Keratinocyte (primary cell): ENCODE data around the gene RNF19B. TPM values are rescaled to one million over a fixed set of nuclear protein-coding genes. Genes with fewer than 3 reads are reported as not detected.
A peak's percentile ranks its signal among the peaks of the same experiment; 100 is the strongest.

Experiments
- DNase-seq: peaks from one replicate; pipeline ENCODE4 v3.0.0-alpha.2; 2011; ENCODE audit warnings: low read depth, missing footprints, low spot score
- FAIRE-seq: peaks from 2 replicates; lab custom pipeline; 2011; peaks lifted over from hg19 to GRCh38; lab: Jason Lieb, UNC
- H2AFZ ChIP-seq: 2 replicates; pipeline ENCODE4 v1.6.0; 2012; ENCODE audit warnings: low read length, control low read depth, inconsistent platforms; ENCODE audit not compliant: control insufficient read depth
- H3K27ac ChIP-seq: 2 replicates; pipeline ENCODE4 v1.5.1; 2011; ENCODE audit warnings: low read length; ENCODE audit not compliant: control insufficient read depth, insufficient read depth
- H3K27me3 ChIP-seq: 3 replicates; pipeline ENCODE4 v1.6.0; 2011; ENCODE audit warnings: low read length; ENCODE audit not compliant: control insufficient read depth, insufficient read depth; ENCODE audit errors: extremely low read depth
- H3K36me3 ChIP-seq, 2 experiments: 2 replicates in 1 of 2; 3 replicates in 1 of 2; pipeline ENCODE4 v1.5.1; 2011; ENCODE audit warnings: low read length in 2 of 2, mild to moderate bottlenecking in 1 of 2; ENCODE audit not compliant: control insufficient read depth in 2 of 2, insufficient read depth in 2 of 2; ENCODE audit errors: extremely low read depth in 1 of 2
- H3K4me1 ChIP-seq: 3 replicates; pipeline ENCODE4 v1.5.1; 2011; ENCODE audit warnings: low read length; ENCODE audit not compliant: control insufficient read depth, insufficient read depth; ENCODE audit errors: extremely low read depth
- H3K4me2 ChIP-seq: 3 replicates; pipeline ENCODE4 v1.6.0; 2011; ENCODE audit warnings: low read depth, low read length; ENCODE audit not compliant: control insufficient read depth, insufficient read depth; ENCODE audit errors: extremely low read depth
- H3K4me3 ChIP-seq, 3 experiments: fragments of 200-600 bp in 1 of 3; sonication (generic) in 1 of 3; 2 replicates in 2 of 3; 3 replicates in 1 of 3; pipeline ENCODE4 v1.5.1; 2011 to 2016; ENCODE audit warnings: low read length in 3 of 3, mild to moderate bottlenecking in 3 of 3, control low read depth in 2 of 3, inconsistent platforms in 1 of 3, low read depth in 1 of 3, mixed read lengths in 1 of 3, mixed run types in 1 of 3, moderate library complexity in 1 of 3; ENCODE audit not compliant: control insufficient read depth in 2 of 3, insufficient read depth in 2 of 3; ENCODE audit errors: extremely low read depth in 1 of 3
- H3K79me2 ChIP-seq: 2 replicates; pipeline ENCODE4 v1.6.0; 2012; ENCODE audit warnings: low read length; ENCODE audit not compliant: control insufficient read depth, insufficient read depth
- H3K9ac ChIP-seq: 3 replicates; pipeline ENCODE4 v1.6.0; 2011; ENCODE audit warnings: low read length; ENCODE audit not compliant: control insufficient read depth, insufficient read depth; ENCODE audit errors: extremely low read depth
- H3K9me1 ChIP-seq: 3 replicates; pipeline ENCODE4 v1.6.0; 2011; ENCODE audit warnings: low read length; ENCODE audit not compliant: control insufficient read depth, insufficient read depth; ENCODE audit errors: extremely low read depth
- H3K9me3 ChIP-seq: 2 replicates; pipeline ENCODE4 v1.5.1; 2012; ENCODE audit warnings: low read depth, low read length; ENCODE audit not compliant: control insufficient read depth
- H4K20me1 ChIP-seq: 3 replicates; pipeline ENCODE4 v1.6.0; 2011; ENCODE audit warnings: low read length; ENCODE audit not compliant: control insufficient read depth, insufficient read depth; ENCODE audit errors: extremely low read depth
- EZH2 ChIP-seq: IDR thresholded peaks from one replicate; pipeline ENCODE4 v1.6.1; 2012; ENCODE audit warnings: inconsistent platforms, mild to moderate bottlenecking, low read length, moderate library complexity
- dilution Hi-C: fragments of 300-500 bp; cut with MboI; formaldehyde crosslinking; loops from one replicate; pipeline ENCODE4 v1.7.0; 2020; ENCODE audit warnings: low sequenced_read_pairs; ENCODE audit not compliant: extremely low pct_ligation_motif_present
- polyA plus RNA-seq, 5 experiments: library from polyadenylated mRNA; depleted of rRNA in 3 of 5; stranded (reverse) in 3 of 5; stranded (forward) in 1 of 5; unstranded in 1 of 5; fragments of >200 nt; gene quantifications; 1 replicate in 1 of 5; 2 replicates in 3 of 5; 3 replicates in 1 of 5; pipeline versions ENCODE4 v1.2.1 to v1.2.3, GENCODE V29; 2011 to 2012; ENCODE audit warnings: missing spikeins in 2 of 5, low read depth in 1 of 5, low replicate concordance in 1 of 5
- TF ChIP-seq, protein P1 (sequence below), 3 experiments: IDR thresholded peaks in 1 of 3; conservative IDR thresholded peaks in 1 of 3; optimal IDR thresholded peaks in 1 of 3; 2 replicates in 2 of 3; 3 replicates in 1 of 3; pipeline versions ENCODE3 to v1.5.1; 2011; ENCODE audit warnings: low read length in 3 of 3, mild to moderate bottlenecking in 3 of 3, moderate library complexity in 2 of 3, control low read depth in 1 of 3, inconsistent platforms in 1 of 3; ENCODE audit not compliant: insufficient read depth in 2 of 3; ENCODE audit errors: extremely low read depth in 1 of 3

Gene RNF19B
- polyA plus RNA-seq, 1 donor (not counting 4 experiments of a cell fraction or from before 2014, with no cell fraction given) = 33.5 TPM

- H2AFZ ChIP-seq = no peak overlapping the region
- FAIRE-seq (no peak), DNase-seq (no peak)
- H3K27me3 ChIP-seq = no peaks in the 10 kb centered on the region
- H3K4me2 ChIP-seq = no peak overlapping the region
- H3K27ac ChIP-seq = no peak overlapping the region
- dilution Hi-C loops = no loop called here
- H3K4me1 ChIP-seq = peaks cover 33% of the 10 kb centered on the region
- no peaks in the 10 kb centered on the region for H3K9me3 ChIP-seq
- no peak overlapping the region for H3K9ac ChIP-seq
- no peak overlapping the region for H3K4me3 ChIP-seq
- H3K9me1 ChIP-seq = peaks cover 3% of the 10 kb centered on the region
- H3K79me2 ChIP-seq = peaks cover 11% of the 10 kb centered on the region
- TF ChIP-seq, protein P1, sequence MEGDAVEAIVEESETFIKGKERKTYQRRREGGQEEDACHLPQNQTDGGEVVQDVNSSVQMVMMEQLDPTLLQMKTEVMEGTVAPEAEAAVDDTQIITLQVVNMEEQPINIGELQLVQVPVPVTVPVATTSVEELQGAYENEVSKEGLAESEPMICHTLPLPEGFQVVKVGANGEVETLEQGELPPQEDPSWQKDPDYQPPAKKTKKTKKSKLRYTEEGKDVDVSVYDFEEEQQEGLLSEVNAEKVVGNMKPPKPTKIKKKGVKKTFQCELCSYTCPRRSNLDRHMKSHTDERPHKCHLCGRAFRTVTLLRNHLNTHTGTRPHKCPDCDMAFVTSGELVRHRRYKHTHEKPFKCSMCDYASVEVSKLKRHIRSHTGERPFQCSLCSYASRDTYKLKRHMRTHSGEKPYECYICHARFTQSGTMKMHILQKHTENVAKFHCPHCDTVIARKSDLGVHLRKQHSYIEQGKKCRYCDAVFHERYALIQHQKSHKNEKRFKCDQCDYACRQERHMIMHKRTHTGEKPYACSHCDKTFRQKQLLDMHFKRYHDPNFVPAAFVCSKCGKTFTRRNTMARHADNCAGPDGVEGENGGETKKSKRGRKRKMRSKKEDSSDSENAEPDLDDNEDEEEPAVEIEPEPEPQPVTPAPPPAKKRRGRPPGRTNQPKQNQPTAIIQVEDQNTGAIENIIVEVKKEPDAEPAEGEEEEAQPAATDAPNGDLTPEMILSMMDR (optimal IDR thresholded peaks at IDR 0.05 in 1 of 3, IDR thresholded peaks at IDR 0.05 in 1 of 3, conservative IDR thresholded peaks at IDR 0.05 in 1 of 3; ENCODE audit: extremely low read depth in 1 of 3, insufficient read depth in 2 of 3, low read length in 3 of 3) = no peak
- TF ChIP-seq EZH2 = no peak
- no peaks in the 10 kb centered on the region for H4K20me1 ChIP-seq
- H3K36me3 ChIP-seq = peaks cover 14 to 33% of the 10 kb centered on the region in 2 experiments
These were observed 27.5 kb downstream of the RNF19B start for GRCh38 chr1:32937061-32937460.

GRCh38 chr1:32934535-32934934, 30.1 kb downstream of the RNF19B start:
- peak overlapping the region; percentile 8 for H3K27ac ChIP-seq
- no peaks in the 10 kb centered on the region for H3K9me3 ChIP-seq
- H3K79me2 ChIP-seq = peaks cover 11% of the 10 kb centered on the region
- peaks cover 16% of the 10 kb centered on the region for H3K4me1 ChIP-seq
- H3K27me3 ChIP-seq = no peaks in the 10 kb centered on the region
- no peak overlapping the region for H3K4me3 ChIP-seq
- peaks cover 3% of the 10 kb centered on the region for H3K9me1 ChIP-seq
- DNase-seq (no peak), FAIRE-seq (no peak)
- H2AFZ ChIP-seq = no peak overlapping the region
- no peak for TF ChIP-seq EZH2
- TF ChIP-seq, protein P1 (optimal IDR thresholded peaks at IDR 0.05 in 1 of 3, IDR thresholded peaks at IDR 0.05 in 1 of 3, conservative IDR thresholded peaks at IDR 0.05 in 1 of 3; ENCODE audit: extremely low read depth in 1 of 3, insufficient read depth in 2 of 3, low read length in 3 of 3) = no peak
- no peak overlapping the region for H3K4me2 ChIP-seq
- H3K36me3 ChIP-seq = peaks cover 13 to 27% of the 10 kb centered on the region in 2 experiments
- H4K20me1 ChIP-seq = no peaks in the 10 kb centered on the region
- no peak overlapping the region for H3K9ac ChIP-seq
- dilution Hi-C loops = no loop called here
